Neuronal stem cell (in vitro differentiated cells): ENCODE data around the gene TEX44.
A peak's percentile ranks its signal among the peaks of the same experiment; 100 is the strongest.
"Not testable (repeated sequence)": the region's sequence is repeated elsewhere in the genome, so short reads cannot be mapped to it uniquely, and the experiment has no call there.

Experiments used
- DNase-seq: peaks from one replicate; pipeline ENCODE4 v3.0.0-alpha.2; 2013; ENCODE audit warnings: low spot score
- H2AFZ ChIP-seq: one replicate; pipeline ENCODE4 v1.6.1; 2013; ENCODE audit warnings: mild to moderate bottlenecking, low read length, inconsistent platforms
- H2AK5ac ChIP-seq: 2 replicates; pipeline ENCODE4 v1.6.1; 2013; ENCODE audit warnings: low read depth, mild to moderate bottlenecking, inconsistent platforms, low read length, moderate library complexity, mixed read lengths
- H2BK120ac ChIP-seq: 2 replicates; pipeline ENCODE4 v1.6.1; 2013; ENCODE audit warnings: low read depth, mild to moderate bottlenecking, inconsistent platforms, low read length, moderate library complexity, mixed read lengths
- H2BK12ac ChIP-seq: one replicate; pipeline ENCODE4 v1.6.1; 2013; ENCODE audit warnings: low read length, inconsistent platforms
- H2BK15ac ChIP-seq: 2 replicates; pipeline ENCODE4 v1.6.1; 2013; ENCODE audit warnings: mild to moderate bottlenecking, low read length, inconsistent platforms, mixed read lengths
- H2BK5ac ChIP-seq: one replicate; pipeline ENCODE4 v1.6.1; 2013; ENCODE audit warnings: inconsistent platforms, mild to moderate bottlenecking, low read length, moderate library complexity
- H3K14ac ChIP-seq: one replicate; pipeline ENCODE4 v1.6.1; 2013; ENCODE audit warnings: low read length, inconsistent platforms
- H3K18ac ChIP-seq: 2 replicates; pipeline ENCODE4 v1.6.1; 2013; ENCODE audit warnings: low read length, inconsistent platforms
- H3K23ac ChIP-seq: 2 replicates; pipeline ENCODE4 v1.6.1; 2013; ENCODE audit warnings: low read depth, mild to moderate bottlenecking, mixed read lengths, low read length, inconsistent platforms; ENCODE audit not compliant: poor library complexity
- H3K27ac ChIP-seq: replicated peaks from 3 replicates; pipeline ENCODE4 v1.5.1; 2013; ENCODE audit warnings: low read length, inconsistent platforms
- H3K27me3 ChIP-seq, 3 experiments: 2 replicates each; pipeline ENCODE4 v1.6.1; 2013; ENCODE audit warnings: low read length in 3 of 3, mild to moderate bottlenecking in 2 of 3, inconsistent platforms in 1 of 3, low read depth in 1 of 3, mixed read lengths in 1 of 3, moderate library complexity in 1 of 3; ENCODE audit not compliant: control insufficient read depth in 3 of 3, insufficient read depth in 3 of 3
- H3K36me3 ChIP-seq, 2 donors: replicated peaks in 1 of 2; 2 replicates each; pipeline ENCODE4 v1.6.1; 2013; ENCODE audit warnings: low read length in 2 of 2; ENCODE audit not compliant: control insufficient read depth in 2 of 2, insufficient read depth in 2 of 2
- H3K4ac ChIP-seq: 2 replicates; pipeline ENCODE4 v1.6.1; 2013; ENCODE audit warnings: inconsistent platforms, mild to moderate bottlenecking, low read length, moderate library complexity
- H3K4me1 ChIP-seq, 2 donors: 1 replicate in 1 of 2; 2 replicates in 1 of 2; pipeline ENCODE4 v1.6.1; 2013; ENCODE audit warnings: low read length in 2 of 2, low read depth in 1 of 2; ENCODE audit not compliant: control insufficient read depth in 2 of 2, insufficient read depth in 1 of 2
- H3K4me2 ChIP-seq: one replicate; pipeline ENCODE4 v1.6.1; 2013; ENCODE audit warnings: mild to moderate bottlenecking, low read length, inconsistent platforms; ENCODE audit not compliant: insufficient read depth, poor library complexity, severe bottlenecking
- H3K4me3 ChIP-seq, 2 donors: 2 replicates each; pipeline ENCODE4 v1.5.1; 2013; ENCODE audit warnings: low read length in 2 of 2, mild to moderate bottlenecking in 2 of 2, inconsistent platforms in 1 of 2, moderate library complexity in 1 of 2
- H3K79me1 ChIP-seq: one replicate; pipeline ENCODE4 v1.6.1; 2013; ENCODE audit warnings: low read depth, mild to moderate bottlenecking, inconsistent platforms, low read length, moderate library complexity
- H3K9ac ChIP-seq: one replicate; pipeline ENCODE4 v1.6.1; 2013; ENCODE audit warnings: mild to moderate bottlenecking, low read depth, low read length, inconsistent platforms; ENCODE audit not compliant: poor library complexity
- H3K9me3 ChIP-seq, 2 donors: replicated peaks in 1 of 2; 2 replicates each; pipeline versions ENCODE3 to v1.6.1; 2013; ENCODE audit warnings: low read length in 2 of 2, mild to moderate bottlenecking in 2 of 2, inconsistent platforms in 1 of 2, low read depth in 1 of 2, mixed read lengths in 1 of 2, moderate library complexity in 1 of 2; ENCODE audit not compliant: control insufficient read depth in 2 of 2, insufficient read depth in 1 of 2
- H4K8ac ChIP-seq: one replicate; pipeline ENCODE4 v1.6.1; 2013; ENCODE audit warnings: low read depth, mild to moderate bottlenecking, inconsistent platforms, low read length, moderate library complexity
- H4K91ac ChIP-seq: one replicate; pipeline ENCODE4 v1.6.1; 2013; ENCODE audit warnings: low read length, low read depth, mild to moderate bottlenecking, inconsistent platforms; ENCODE audit not compliant: poor library complexity
- WGBS, 2 donors: extraction: QIAGEN DNeasy Blood & Tissue Kit; methylation state at CpG; one replicate each; pipeline ENCODE4 v1.1.7; 2013; ENCODE audit warnings: missing lambda C conversion rate in 2 of 2, mixed read lengths in 1 of 2; ENCODE audit not compliant: insufficient read length in 2 of 2, insufficient replicate concordance in 1 of 2; ENCODE audit errors: extremely low coverage in 2 of 2; 5-methylcytosine and 5-hydroxymethylcytosine counted together

The TEX44 gene

GRCh38 chr2:231578655-231579054, 14.0 kb upstream of the TEX44 start:
- not testable (repeated sequence) for H3K4me3 ChIP-seq, H3K4me2 ChIP-seq, H2BK12ac ChIP-seq, H3K36me3 ChIP-seq, H3K23ac ChIP-seq, H4K91ac ChIP-seq, H3K79me1 ChIP-seq, H2BK15ac ChIP-seq, H3K14ac ChIP-seq, H2BK5ac ChIP-seq, H4K8ac ChIP-seq, H3K27ac ChIP-seq, H3K9me3 ChIP-seq, H2BK120ac ChIP-seq, DNase-seq, H3K9ac ChIP-seq, H2AFZ ChIP-seq, H3K4ac ChIP-seq, H3K18ac ChIP-seq, H3K27me3 ChIP-seq
- no CpG with 5 or more reads among the region's 2 CpGs for WGBS, 2 donors
- Histone ChIP-seq H2AK5ac (peak overlapping the region; percentile 24), H3K4me1 (peaks cover 4 to 14% of the 10 kb centered on the region in 2 donors)

GRCh38 chr2:231579560-231579959, 13.1 kb upstream of the TEX44 start:
- H2BK120ac ChIP-seq = no peak overlapping the region
- no peak overlapping the region for H2BK12ac ChIP-seq
- no peak overlapping the region for H3K4ac ChIP-seq
- H2BK15ac ChIP-seq = no peak overlapping the region
- H3K79me1 ChIP-seq = no peaks in the 10 kb centered on the region
- no peak overlapping the region for H4K8ac ChIP-seq
- no peaks in the 10 kb centered on the region for H3K9me3 ChIP-seq
- H3K27ac ChIP-seq = no peak overlapping the region
- no peak overlapping the region for H2BK5ac ChIP-seq
- H3K18ac ChIP-seq = no peak overlapping the region
- no peak overlapping the region for H4K91ac ChIP-seq
- H3K27me3 ChIP-seq = peaks cover 0 to 3% (median 0%) of the 10 kb centered on the region in 3 experiments
- H3K14ac ChIP-seq = no peak overlapping the region
- H3K36me3 ChIP-seq = no peaks in the 10 kb centered on the region
- H3K23ac ChIP-seq = no peak overlapping the region
- DNase-seq = no peak
- H2AK5ac ChIP-seq = no peak overlapping the region
- H2AFZ ChIP-seq = no peak overlapping the region
- H3K4me2 ChIP-seq = no peak overlapping the region
- no peak overlapping the region for H3K9ac ChIP-seq
- WGBS, 2 donors = 100% methylated on average over 1 of the region's 3 CpGs
- H3K4me3 ChIP-seq = no peak overlapping the region
- H3K4me1 ChIP-seq = peaks cover 3 to 11% of the 10 kb centered on the region in 2 donors

GRCh38 chr2:231581328-231581727, 11.3 kb upstream of the TEX44 start:
- DNase-seq = no peak
- H3K36me3 ChIP-seq = no peaks in the 10 kb centered on the region
- no peak overlapping the region for H3K23ac ChIP-seq
- no peak overlapping the region for H2AFZ ChIP-seq
- no peak overlapping the region for H3K27ac ChIP-seq
- no peak overlapping the region for H3K9ac ChIP-seq
- H2BK12ac ChIP-seq = no peak overlapping the region
- no peak overlapping the region for H3K14ac ChIP-seq
- no peak overlapping the region for H2BK15ac ChIP-seq
- no peaks in the 10 kb centered on the region for H3K79me1 ChIP-seq
- no peak overlapping the region for H3K4me2 ChIP-seq
- H4K91ac ChIP-seq = no peak overlapping the region
- no peak overlapping the region for H2AK5ac ChIP-seq
- H3K27me3 ChIP-seq = peaks cover 0 to 3% (median 0%) of the 10 kb centered on the region in 3 experiments
- peaks cover 3 to 8% of the 10 kb centered on the region in 2 donors for H3K4me1 ChIP-seq
- H3K18ac ChIP-seq = no peak overlapping the region
- no peak overlapping the region for H4K8ac ChIP-seq
- H3K4ac ChIP-seq = no peak overlapping the region
- no CpG with 5 or more reads among the region's 4 CpGs for WGBS, 2 donors
- H2BK5ac ChIP-seq = no peak overlapping the region
- no peak overlapping the region for H2BK120ac ChIP-seq
- H3K4me3 ChIP-seq = no peak overlapping the region
- no peaks in the 10 kb centered on the region for H3K9me3 ChIP-seq

- no peak overlapping the region for H3K9ac ChIP-seq
- no peak overlapping the region for H3K4me2 ChIP-seq
- no peak overlapping the region for H3K27ac ChIP-seq
- no peak overlapping the region for H2BK12ac ChIP-seq
- no CpG with 5 or more reads among the region's 11 CpGs for WGBS, 2 donors
- no peak overlapping the region for H3K4me3 ChIP-seq
- H2BK15ac ChIP-seq = no peak overlapping the region
- no peak overlapping the region for H4K8ac ChIP-seq
- H3K14ac ChIP-seq = no peak overlapping the region
- H2AK5ac ChIP-seq = no peak overlapping the region
- H3K4me1 ChIP-seq = peaks cover 0 to 2% of the 10 kb centered on the region in 2 donors
- H2AFZ ChIP-seq = peak overlapping the region; percentile 73
- no peaks in the 10 kb centered on the region for H3K9me3 ChIP-seq
- no peak overlapping the region for H3K23ac ChIP-seq
- no peak overlapping the region for H3K18ac ChIP-seq
- no peak for DNase-seq
- H3K36me3 ChIP-seq = no peaks in the 10 kb centered on the region
- H3K27me3 ChIP-seq = peaks cover 0 to 3% (median 0%) of the 10 kb centered on the region in 3 experiments
- no peaks in the 10 kb centered on the region for H3K79me1 ChIP-seq
- H4K91ac ChIP-seq = no peak overlapping the region
- no peak overlapping the region for H2BK120ac ChIP-seq
- H2BK5ac ChIP-seq = no peak overlapping the region
- H3K4ac ChIP-seq = no peak overlapping the region
These were observed 8.7 kb upstream of the TEX44 start for GRCh38 chr2:231583982-231584381.
